Measurements from ENCODE around the gene WFIKKN1. TPM values are rescaled to one million over a fixed set of nuclear protein-coding genes. Genes with fewer than 3 reads are reported as not detected.
A peak's percentile ranks its signal among the peaks of the same experiment; 100 is the strongest.

WFIKKN1 gene
- total and polyA plus RNA-seq, 2 donors from 2014 or later: 0.69 to 1.8 TPM

- peak in 1 of 5 donors; percentile 36 for DNase-seq
- intact Hi-C loops (cut with DNase I): no loop called here
- no peak for FAIRE-seq
- no peak overlapping the region for H3K9ac ChIP-seq (ENCODE audit: low read length in 3 of 3)
- peaks cover 0 to 31% (median 12%) of the 10 kb centered on the region in 3 donors for H3K4me1 ChIP-seq (ENCODE audit: control insufficient read depth in 2 of 3, insufficient read depth in 2 of 3, low read depth in 1 of 3, low read length in 3 of 3)
- H3K9me3 ChIP-seq (ENCODE audit: control insufficient read depth in 2 of 3, insufficient read depth in 1 of 3, low read length in 3 of 3): no peaks in the 10 kb centered on the region
- H3K4me3 ChIP-seq (ENCODE audit: low read length in 3 of 3): no peak overlapping the region
- TF ChIP-seq CTCF (IDR thresholded peaks at IDR 0.05; ENCODE audit: borderline replicate concordance, extremely low read depth, insufficient read depth): no peak
- no peaks in the 10 kb centered on the region for H3K27me3 ChIP-seq (ENCODE audit: control insufficient read depth, insufficient read depth, low read length)
- H3K27ac ChIP-seq (ENCODE audit: low read depth in 2 of 2, low read length in 2 of 2): no peak overlapping the region
- H3K36me3 ChIP-seq (ENCODE audit: control insufficient read depth in 2 of 3, insufficient read depth in 3 of 3, low read length in 3 of 3): peaks cover 0 to 6% (median 0%) of the 10 kb centered on the region in 3 donors
Measured at GRCh38 chr16:630249-630814, 453 bp upstream of the WFIKKN1 start.

- H3K36me3 ChIP-seq (ENCODE audit: control insufficient read depth in 2 of 3, insufficient read depth in 3 of 3, low read length in 3 of 3): peaks cover 0 to 4% (median 0%) of the 10 kb centered on the region in 3 donors
- DNase-seq (no peak), FAIRE-seq (no peak)
- TF ChIP-seq CTCF (IDR thresholded peaks at IDR 0.05; ENCODE audit: borderline replicate concordance, extremely low read depth, insufficient read depth): no peak
- peaks cover 0 to 33% (median 12%) of the 10 kb centered on the region in 3 donors for H3K4me1 ChIP-seq (ENCODE audit: control insufficient read depth in 2 of 3, insufficient read depth in 2 of 3, low read depth in 1 of 3, low read length in 3 of 3)
- H3K4me3 ChIP-seq (ENCODE audit: low read length in 3 of 3): no peak overlapping the region
- H3K9me3 ChIP-seq (ENCODE audit: control insufficient read depth in 2 of 3, insufficient read depth in 1 of 3, low read length in 3 of 3): no peaks in the 10 kb centered on the region
- H3K9ac ChIP-seq (ENCODE audit: low read length in 3 of 3): no peak overlapping the region
- intact Hi-C loops (cut with DNase I): no loop called here
- no peak overlapping the region for H3K27ac ChIP-seq (ENCODE audit: low read depth in 2 of 2, low read length in 2 of 2)
- no peaks in the 10 kb centered on the region for H3K27me3 ChIP-seq (ENCODE audit: control insufficient read depth, insufficient read depth, low read length)
Measured at GRCh38 chr16:631808-632358, 1.1 kb downstream of the WFIKKN1 start.

GRCh38 chr16:632486-633335, 1.9 kb downstream of the WFIKKN1 start:
- no peak for TF ChIP-seq CTCF (IDR thresholded peaks at IDR 0.05; ENCODE audit: borderline replicate concordance, extremely low read depth, insufficient read depth)
- FAIRE-seq (no peak), DNase-seq (peak in 2 of 5 donors; percentile 56 to 76)
- H3K36me3 ChIP-seq (ENCODE audit: control insufficient read depth in 2 of 3, insufficient read depth in 3 of 3, low read length in 3 of 3): no peaks in the 10 kb centered on the region
- no peak overlapping the region for H3K27ac ChIP-seq (ENCODE audit: low read depth in 2 of 2, low read length in 2 of 2)
- no peak overlapping the region for H3K4me3 ChIP-seq (ENCODE audit: low read length in 3 of 3)
- peaks cover 0 to 38% (median 12%) of the 10 kb centered on the region in 3 donors for H3K4me1 ChIP-seq (ENCODE audit: control insufficient read depth in 2 of 3, insufficient read depth in 2 of 3, low read depth in 1 of 3, low read length in 3 of 3)
- no peaks in the 10 kb centered on the region for H3K9me3 ChIP-seq (ENCODE audit: control insufficient read depth in 2 of 3, insufficient read depth in 1 of 3, low read length in 3 of 3)
- no peak overlapping the region for H3K9ac ChIP-seq (ENCODE audit: low read length in 3 of 3)
- no peaks in the 10 kb centered on the region for H3K27me3 ChIP-seq (ENCODE audit: control insufficient read depth, insufficient read depth, low read length)
- intact Hi-C loops (cut with DNase I): no loop called here

All from kidney (tissue), 14 donors.